Astrocyte (in vitro differentiated cells and primary cell): ENCODE data around the gene CPNE1. TPM values are rescaled to one million over a fixed set of nuclear protein-coding genes. Genes with fewer than 3 reads are reported as not detected.

ENCODE experiments used
- DNase-seq: peaks from one replicate; pipeline ENCODE4 v3.0.0-alpha.2; 2010; ENCODE audit warnings: low read depth
- FAIRE-seq: peaks from 2 replicates; lab custom pipeline; 2011; peaks lifted over from hg19 to GRCh38; lab: Jason Lieb, UNC
- H2AFZ ChIP-seq: 2 replicates; pipeline ENCODE4 v1.6.0; 2012; ENCODE audit warnings: low read depth, low read length, inconsistent platforms
- H3K27ac ChIP-seq: 2 replicates; pipeline ENCODE4 v1.5.1; 2011; ENCODE audit warnings: low read depth, low read length, inconsistent platforms
- H3K27me3 ChIP-seq: 2 replicates; pipeline ENCODE4 v1.6.0; 2011; ENCODE audit warnings: low read length, inconsistent platforms; ENCODE audit not compliant: insufficient read depth
- H3K36me3 ChIP-seq: 2 replicates; pipeline ENCODE4 v1.5.1; 2011; ENCODE audit warnings: low read length, inconsistent platforms; ENCODE audit not compliant: insufficient read depth
- H3K4me1 ChIP-seq: 2 replicates; pipeline ENCODE4 v1.5.1; 2011; ENCODE audit warnings: low read length, inconsistent platforms; ENCODE audit not compliant: insufficient read depth
- H3K4me2 ChIP-seq: 2 replicates; pipeline ENCODE4 v1.6.0; 2012; ENCODE audit warnings: low read length, inconsistent platforms
- H3K4me3 ChIP-seq: 2 replicates; pipeline ENCODE4 v1.5.1; 2011; ENCODE audit warnings: low read depth, mild to moderate bottlenecking, low read length, inconsistent platforms; ENCODE audit not compliant: insufficient read depth
- H3K79me2 ChIP-seq: 2 replicates; pipeline ENCODE4 v1.6.0; 2012; ENCODE audit warnings: mild to moderate bottlenecking, low read length, inconsistent platforms; ENCODE audit not compliant: insufficient read depth
- H3K9ac ChIP-seq: 2 replicates; pipeline ENCODE4 v1.6.0; 2012; ENCODE audit warnings: mild to moderate bottlenecking, low read length, inconsistent platforms
- H3K9me3 ChIP-seq: 2 replicates; pipeline ENCODE4 v1.5.1; 2012; ENCODE audit warnings: low read depth, mild to moderate bottlenecking, low read length, inconsistent platforms; ENCODE audit not compliant: insufficient read depth
- H4K20me1 ChIP-seq: 2 replicates; pipeline ENCODE4 v1.6.0; 2012; ENCODE audit warnings: low read length, inconsistent platforms; ENCODE audit not compliant: insufficient read depth
- H3K27ac Mint-ChIP-seq: one replicate; pipeline ENCODE4 v1.8.0; 2021; ENCODE audit warnings: mild to moderate bottlenecking, mixed read lengths; ENCODE audit not compliant: unreplicated experiment
- H3K27me3 Mint-ChIP-seq: one replicate; pipeline ENCODE4 v1.8.0; 2021; ENCODE audit warnings: low read depth, mixed read lengths; ENCODE audit not compliant: unreplicated experiment
- H3K36me3 Mint-ChIP-seq: one replicate; pipeline ENCODE4 v1.8.0; 2021; ENCODE audit warnings: low read depth, mixed read lengths; ENCODE audit not compliant: unreplicated experiment
- H3K4me1 Mint-ChIP-seq: one replicate; pipeline ENCODE4 v1.8.0; 2021; ENCODE audit warnings: low read depth, mixed read lengths; ENCODE audit not compliant: unreplicated experiment
- H3K4me3 Mint-ChIP-seq: one replicate; pipeline ENCODE4 v1.8.0; 2021; ENCODE audit warnings: mild to moderate bottlenecking, moderate library complexity, mixed read lengths; ENCODE audit not compliant: unreplicated experiment
- H3K9me3 Mint-ChIP-seq: one replicate; pipeline ENCODE4 v1.8.0; 2021; ENCODE audit warnings: mild to moderate bottlenecking, mixed read lengths; ENCODE audit not compliant: unreplicated experiment
- EZH2 ChIP-seq: IDR thresholded peaks from 2 replicates; pipeline ENCODE4 v1.6.1; 2012; ENCODE audit warnings: mild to moderate bottlenecking, low read length, inconsistent platforms; ENCODE audit not compliant: insufficient read depth
- total RNA-seq: library from RNA; stranded (reverse); gene quantifications from 2 replicates; pipeline ENCODE4 v1.2.1, GENCODE V29; 2021
- TF ChIP-seq, protein P1 (sequence below): IDR thresholded peaks from 2 replicates; pipeline ENCODE4 v1.5.1; 2011; ENCODE audit warnings: low read depth, mild to moderate bottlenecking, inconsistent platforms, low read length, moderate library complexity; ENCODE audit not compliant: insufficient read depth

The CPNE1 gene
- total RNA-seq, 1 donor from 2014 or later = 194 TPM

DNA sequence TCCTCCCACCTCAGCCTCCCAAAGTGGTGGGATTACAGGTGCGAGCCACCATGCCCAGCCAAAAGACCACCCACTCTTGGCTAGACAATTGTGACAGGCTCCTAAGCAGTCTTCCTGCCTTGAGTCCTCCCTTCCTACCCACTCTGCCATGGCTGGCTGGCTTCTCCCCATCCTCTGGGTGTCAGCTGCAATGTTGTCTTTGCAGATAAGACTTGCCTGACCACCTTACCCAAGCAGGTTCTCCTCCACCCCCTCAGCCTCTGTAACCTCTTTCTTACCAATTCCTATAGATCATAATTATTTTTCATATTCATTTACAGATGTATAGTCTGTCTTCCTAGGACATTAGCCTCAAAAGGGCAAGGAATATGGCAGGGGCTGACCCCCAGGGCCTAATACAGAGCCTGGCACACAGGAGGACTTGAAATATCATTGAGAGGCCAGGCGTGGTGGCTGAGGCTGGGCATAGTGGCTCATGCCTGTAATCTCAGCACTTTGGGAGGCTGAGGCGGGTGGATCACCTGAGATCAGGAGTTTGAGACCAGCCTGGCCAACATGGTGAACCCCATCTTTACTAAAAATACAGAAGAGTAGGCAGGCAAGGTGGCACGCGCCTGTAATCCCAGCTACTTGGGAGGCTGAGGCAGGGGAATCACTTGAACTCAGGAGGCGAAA lies 77.8 kb downstream of the CPNE1 start:
- Histone ChIP-seq H3K4me3 (no peak overlapping the region), H3K27ac (no peak overlapping the region), H3K79me2 (no peaks in the 10 kb centered on the region), H3K9me3 (no peaks in the 10 kb centered on the region), H3K9ac (no peak overlapping the region), H3K4me1 (no peaks in the 10 kb centered on the region), H4K20me1 (no peaks in the 10 kb centered on the region), H3K36me3 (no peaks in the 10 kb centered on the region), H2AFZ (no peak overlapping the region), H3K27me3 (no peaks in the 10 kb centered on the region), H3K4me2 (no peak overlapping the region)
- DNase-seq (no peak), FAIRE-seq (no peak)
- peaks cover 6% of the 10 kb centered on the region for H3K9me3 Mint-ChIP-seq
- TF ChIP-seq, protein P1, sequence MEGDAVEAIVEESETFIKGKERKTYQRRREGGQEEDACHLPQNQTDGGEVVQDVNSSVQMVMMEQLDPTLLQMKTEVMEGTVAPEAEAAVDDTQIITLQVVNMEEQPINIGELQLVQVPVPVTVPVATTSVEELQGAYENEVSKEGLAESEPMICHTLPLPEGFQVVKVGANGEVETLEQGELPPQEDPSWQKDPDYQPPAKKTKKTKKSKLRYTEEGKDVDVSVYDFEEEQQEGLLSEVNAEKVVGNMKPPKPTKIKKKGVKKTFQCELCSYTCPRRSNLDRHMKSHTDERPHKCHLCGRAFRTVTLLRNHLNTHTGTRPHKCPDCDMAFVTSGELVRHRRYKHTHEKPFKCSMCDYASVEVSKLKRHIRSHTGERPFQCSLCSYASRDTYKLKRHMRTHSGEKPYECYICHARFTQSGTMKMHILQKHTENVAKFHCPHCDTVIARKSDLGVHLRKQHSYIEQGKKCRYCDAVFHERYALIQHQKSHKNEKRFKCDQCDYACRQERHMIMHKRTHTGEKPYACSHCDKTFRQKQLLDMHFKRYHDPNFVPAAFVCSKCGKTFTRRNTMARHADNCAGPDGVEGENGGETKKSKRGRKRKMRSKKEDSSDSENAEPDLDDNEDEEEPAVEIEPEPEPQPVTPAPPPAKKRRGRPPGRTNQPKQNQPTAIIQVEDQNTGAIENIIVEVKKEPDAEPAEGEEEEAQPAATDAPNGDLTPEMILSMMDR = no peak
- TF ChIP-seq EZH2 = no peak
- no peak overlapping the region for H3K27ac Mint-ChIP-seq
- peaks cover 2% of the 10 kb centered on the region for H3K36me3 Mint-ChIP-seq
- H3K4me1 Mint-ChIP-seq = no peaks in the 10 kb centered on the region
- no peak overlapping the region for H3K4me3 Mint-ChIP-seq
- no peaks in the 10 kb centered on the region for H3K27me3 Mint-ChIP-seq

DNA sequence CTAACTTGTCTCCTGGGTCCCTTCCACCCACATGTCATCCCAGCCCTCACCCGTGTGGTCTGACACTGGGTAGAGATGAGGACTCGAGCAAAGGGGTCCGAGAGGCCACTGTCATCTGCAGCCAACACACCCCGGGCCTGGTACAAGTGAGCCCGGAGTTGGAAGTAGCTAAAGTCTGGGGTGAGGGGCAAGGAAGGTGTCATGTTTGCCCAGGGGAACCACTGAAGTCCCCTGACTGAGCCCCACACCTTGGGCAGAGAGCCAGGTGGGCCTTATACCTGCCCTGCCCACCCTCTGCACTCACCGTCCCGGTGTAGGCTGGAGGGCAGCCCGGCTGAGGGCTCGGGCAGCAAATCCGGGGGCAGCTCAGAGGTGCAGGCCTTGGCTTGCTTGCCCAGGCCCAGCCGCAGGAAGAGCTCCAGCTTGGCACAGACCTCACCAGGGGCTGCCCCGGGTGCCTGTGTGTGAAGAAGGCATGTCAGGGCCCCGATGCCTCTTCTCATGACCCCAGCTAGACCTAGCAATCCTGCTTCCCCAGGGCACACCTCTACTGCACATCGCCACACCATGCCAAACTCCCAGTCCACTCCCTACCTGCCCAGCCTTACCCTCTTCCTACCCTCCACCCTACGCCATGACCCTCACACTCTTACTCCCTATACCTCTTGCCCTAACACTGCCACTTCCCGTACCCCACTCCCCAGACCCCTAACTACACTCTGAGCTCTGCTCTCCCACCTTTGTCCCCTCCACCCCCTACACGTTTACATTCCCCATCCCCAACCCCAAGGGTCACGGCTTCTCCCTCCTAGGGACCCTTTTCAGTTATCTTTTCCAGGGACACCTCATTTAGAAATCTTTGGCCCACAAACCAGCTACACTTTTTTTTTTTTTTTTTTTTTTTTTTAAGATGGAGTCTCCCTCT lies 80.8 kb downstream of the CPNE1 start:
- TF ChIP-seq EZH2 = no peak
- TF ChIP-seq, protein P1 = no peak
- Histone ChIP-seq H3K4me3 (no peak overlapping the region), H3K4me1 (no peaks in the 10 kb centered on the region), H3K27me3 (no peaks in the 10 kb centered on the region), H4K20me1 (no peaks in the 10 kb centered on the region), H3K79me2 (no peaks in the 10 kb centered on the region), H3K9me3 (no peaks in the 10 kb centered on the region), H3K36me3 (no peaks in the 10 kb centered on the region), H3K9ac (no peak overlapping the region), H3K4me2 (no peak overlapping the region), H2AFZ (no peak overlapping the region), H3K27ac (no peak overlapping the region)
- Mint-ChIP-seq H3K27me3 (peaks cover under 1% of the 10 kb centered on the region), H3K9me3 (peaks cover 6% of the 10 kb centered on the region), H3K36me3 (peaks cover 2% of the 10 kb centered on the region), H3K27ac (no peak overlapping the region), H3K4me1 (no peaks in the 10 kb centered on the region), H3K4me3 (no peak overlapping the region)
- no peak for DNase-seq
- no peak for FAIRE-seq
